Right lobe of liver (tissue), 4 donors: ENCODE data around the gene SPATA21.

Source experiments
- POLR2A ChIP-seq: fragments of 450-650 bp; IDR thresholded peaks from one replicate; pipeline ENCODE4 v1.6.1; 2017; ENCODE audit warnings: antibody characterized with exemption, mild to moderate bottlenecking
- TF ChIP-seq, protein P1 (sequence below), 4 donors: fragments of 200-600 bp in 3 of 4; fragments of 450-650 bp in 1 of 4; IDR thresholded peaks; one replicate each; pipeline versions ENCODE4 v1.5.1 to v1.8.0; 2016 to 2022; ENCODE audit warnings: antibody characterized with exemption in 4 of 4, mild to moderate bottlenecking in 2 of 4
- donor health status: DM: no; HTN: no; CAD: no.
- donor health status: DM: no; HTN: no; CAD: no.
- donor health status: DM: no; HTN: yes; CAD: no.

DNA sequence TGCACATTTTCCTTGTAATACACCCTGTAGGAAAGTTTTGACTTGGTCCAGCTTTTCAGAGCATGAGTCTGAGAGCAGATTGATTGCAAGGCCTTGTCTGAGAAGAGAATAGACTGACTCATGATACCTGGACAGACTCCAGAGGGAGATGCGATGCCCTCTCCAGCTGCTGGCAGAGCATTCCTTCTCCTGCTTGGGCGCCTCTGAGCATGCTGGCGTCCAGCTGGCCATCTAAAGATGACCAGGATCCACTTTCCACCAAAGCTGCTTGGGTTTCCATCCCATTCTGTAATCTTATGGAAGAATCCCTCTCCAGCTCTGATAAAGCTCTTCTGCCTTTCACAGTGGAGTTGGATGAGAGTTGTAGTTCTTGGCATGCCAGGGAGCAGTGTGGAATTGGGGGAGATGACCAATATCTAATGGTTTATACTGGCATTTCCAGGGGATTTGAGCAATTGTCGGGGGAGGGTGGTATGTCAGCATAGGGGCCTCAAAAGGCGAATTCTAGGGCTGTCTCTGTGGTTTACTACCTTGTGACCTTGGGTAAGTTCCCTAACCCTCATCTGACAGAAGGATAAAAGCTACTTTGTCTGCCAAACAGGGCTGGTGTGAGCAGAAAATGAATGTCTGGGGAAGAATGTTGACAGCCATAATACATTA lies 50.6 kb downstream of the SPATA21 start:
- TF ChIP-seq, protein P1, sequence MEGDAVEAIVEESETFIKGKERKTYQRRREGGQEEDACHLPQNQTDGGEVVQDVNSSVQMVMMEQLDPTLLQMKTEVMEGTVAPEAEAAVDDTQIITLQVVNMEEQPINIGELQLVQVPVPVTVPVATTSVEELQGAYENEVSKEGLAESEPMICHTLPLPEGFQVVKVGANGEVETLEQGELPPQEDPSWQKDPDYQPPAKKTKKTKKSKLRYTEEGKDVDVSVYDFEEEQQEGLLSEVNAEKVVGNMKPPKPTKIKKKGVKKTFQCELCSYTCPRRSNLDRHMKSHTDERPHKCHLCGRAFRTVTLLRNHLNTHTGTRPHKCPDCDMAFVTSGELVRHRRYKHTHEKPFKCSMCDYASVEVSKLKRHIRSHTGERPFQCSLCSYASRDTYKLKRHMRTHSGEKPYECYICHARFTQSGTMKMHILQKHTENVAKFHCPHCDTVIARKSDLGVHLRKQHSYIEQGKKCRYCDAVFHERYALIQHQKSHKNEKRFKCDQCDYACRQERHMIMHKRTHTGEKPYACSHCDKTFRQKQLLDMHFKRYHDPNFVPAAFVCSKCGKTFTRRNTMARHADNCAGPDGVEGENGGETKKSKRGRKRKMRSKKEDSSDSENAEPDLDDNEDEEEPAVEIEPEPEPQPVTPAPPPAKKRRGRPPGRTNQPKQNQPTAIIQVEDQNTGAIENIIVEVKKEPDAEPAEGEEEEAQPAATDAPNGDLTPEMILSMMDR (IDR thresholded peaks at IDR 0.05): no peak
- no peak for TF ChIP-seq POLR2A
